Measurements from ENCODE around the gene SLC30A7.

Gene SLC30A7

DNA sequence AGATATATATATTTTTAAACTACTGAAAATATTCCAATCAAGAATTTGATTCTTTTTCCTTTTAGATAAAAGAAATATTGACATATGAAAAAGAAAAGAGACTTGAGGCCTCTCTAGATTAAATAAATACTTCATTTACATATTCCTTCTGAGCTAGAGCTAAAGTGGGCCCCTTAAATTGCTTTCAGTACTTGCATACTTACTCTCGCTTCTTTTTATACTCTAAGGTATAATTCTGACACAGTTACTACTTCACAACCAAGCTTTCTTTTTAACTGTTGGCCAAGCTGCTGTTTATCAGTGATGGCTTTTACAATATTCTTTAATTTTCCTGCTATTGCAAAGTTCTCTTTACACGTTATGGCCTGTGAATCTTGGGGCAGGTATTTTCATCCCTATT is 25.9 kb upstream of the SLC30A7 start:
- no peak overlapping the region for H3K23ac ChIP-seq (ENCODE audit: low read depth, low read length, poor library complexity)
- H3K9me3 ChIP-seq (replicated peaks in 1 of 2; ENCODE audit: control insufficient read depth in 2 of 2, insufficient read depth in 1 of 2, low read depth in 1 of 2, low read length in 2 of 2), result no peaks in the 10 kb centered on the region
- no peak overlapping the region for H3K14ac ChIP-seq (ENCODE audit: low read length)
- H2AFZ ChIP-seq (ENCODE audit: low read length), result no peak overlapping the region
- H4K8ac ChIP-seq (ENCODE audit: low read depth, low read length), result no peak overlapping the region
- WGBS, 2 donors (ENCODE audit: extremely low coverage in 2 of 2, insufficient read length in 2 of 2, insufficient replicate concordance in 1 of 2), result no CpG with 5 or more reads among the region's 2 CpGs
- peaks cover 0 to 25% of the 10 kb centered on the region in 2 donors for H3K36me3 ChIP-seq (replicated peaks in 1 of 2; ENCODE audit: control insufficient read depth in 2 of 2, insufficient read depth in 2 of 2, low read length in 2 of 2)
- no peak overlapping the region for H2BK120ac ChIP-seq (ENCODE audit: low read depth, low read length)
- H4K91ac ChIP-seq (ENCODE audit: low read depth, low read length, poor library complexity), result no peak overlapping the region
- H3K4me2 ChIP-seq (ENCODE audit: insufficient read depth, low read length, poor library complexity, severe bottlenecking), result no peak overlapping the region
- no peak overlapping the region for H3K9ac ChIP-seq (ENCODE audit: low read depth, low read length, poor library complexity)
- H3K18ac ChIP-seq (ENCODE audit: low read length), result no peak overlapping the region
- H2BK5ac ChIP-seq (ENCODE audit: low read length), result no peak overlapping the region
- H3K27me3 ChIP-seq (ENCODE audit: control insufficient read depth in 3 of 3, insufficient read depth in 3 of 3, low read depth in 1 of 3, low read length in 3 of 3), result no peaks in the 10 kb centered on the region
- H2AK5ac ChIP-seq (ENCODE audit: low read depth, low read length), result no peak overlapping the region
- H3K27ac ChIP-seq (replicated peaks; ENCODE audit: low read length), result no peak overlapping the region
- no peak for DNase-seq (ENCODE audit: low spot score)
- H2BK15ac ChIP-seq (ENCODE audit: low read length), result no peak overlapping the region
- peaks cover 0 to 1% of the 10 kb centered on the region in 2 donors for H3K4me1 ChIP-seq (ENCODE audit: control insufficient read depth in 2 of 2, insufficient read depth in 1 of 2, low read depth in 1 of 2, low read length in 2 of 2)
- H3K79me1 ChIP-seq (ENCODE audit: low read depth, low read length), result no peaks in the 10 kb centered on the region
- H3K4me3 ChIP-seq (ENCODE audit: low read length in 2 of 2), result no peak overlapping the region
- no peak overlapping the region for H3K4ac ChIP-seq (ENCODE audit: low read length)
- H2BK12ac ChIP-seq (ENCODE audit: low read length), result no peak overlapping the region

DNA sequence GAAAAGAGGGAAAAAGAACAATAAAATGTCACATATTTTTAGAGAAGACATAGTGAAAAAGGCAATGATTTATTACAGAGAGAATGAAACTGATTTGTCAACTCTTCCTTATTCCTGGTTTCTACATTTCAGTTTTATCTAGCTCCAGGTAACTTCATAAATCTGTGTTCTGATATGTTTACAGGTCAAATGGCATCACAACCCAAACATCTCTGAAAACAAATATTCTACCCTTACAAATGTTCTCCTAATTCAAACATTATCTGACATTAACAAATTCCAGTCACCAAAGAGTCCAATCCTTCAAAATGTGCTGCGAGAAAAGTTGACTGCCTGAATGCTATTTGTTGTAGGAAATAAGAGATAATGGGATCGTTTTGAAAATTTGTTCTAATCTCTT is 21.5 kb upstream of the SLC30A7 start:
- H4K91ac ChIP-seq (ENCODE audit: low read depth, low read length, poor library complexity), result no peak overlapping the region
- H2BK5ac ChIP-seq (ENCODE audit: low read length), result no peak overlapping the region
- no peak overlapping the region for H3K4me2 ChIP-seq (ENCODE audit: insufficient read depth, low read length, poor library complexity, severe bottlenecking)
- H2BK120ac ChIP-seq (ENCODE audit: low read depth, low read length), result no peak overlapping the region
- no peak overlapping the region for H3K18ac ChIP-seq (ENCODE audit: low read length)
- WGBS, 2 donors (ENCODE audit: extremely low coverage in 2 of 2, insufficient read length in 2 of 2, insufficient replicate concordance in 1 of 2), result no CpG with 5 or more reads among the region's 2 CpGs
- no peak overlapping the region for H3K23ac ChIP-seq (ENCODE audit: low read depth, low read length, poor library complexity)
- DNase-seq (ENCODE audit: low spot score), result no peak
- no peaks in the 10 kb centered on the region for H3K27me3 ChIP-seq (ENCODE audit: control insufficient read depth in 3 of 3, insufficient read depth in 3 of 3, low read depth in 1 of 3, low read length in 3 of 3)
- H3K14ac ChIP-seq (ENCODE audit: low read length), result no peak overlapping the region
- H2AFZ ChIP-seq (ENCODE audit: low read length), result no peak overlapping the region
- H3K4me3 ChIP-seq (ENCODE audit: low read length in 2 of 2), result no peak overlapping the region
- no peak overlapping the region for H3K27ac ChIP-seq (replicated peaks; ENCODE audit: low read length)
- no peak overlapping the region for H4K8ac ChIP-seq (ENCODE audit: low read depth, low read length)
- H3K36me3 ChIP-seq (replicated peaks in 1 of 2; ENCODE audit: control insufficient read depth in 2 of 2, insufficient read depth in 2 of 2, low read length in 2 of 2), result peaks cover 0 to 65% of the 10 kb centered on the region in 2 donors
- H3K4me1 ChIP-seq (ENCODE audit: control insufficient read depth in 2 of 2, insufficient read depth in 1 of 2, low read depth in 1 of 2, low read length in 2 of 2), result peaks cover 0 to 2% of the 10 kb centered on the region in 2 donors
- no peaks in the 10 kb centered on the region for H3K9me3 ChIP-seq (replicated peaks in 1 of 2; ENCODE audit: control insufficient read depth in 2 of 2, insufficient read depth in 1 of 2, low read depth in 1 of 2, low read length in 2 of 2)
- H2BK15ac ChIP-seq (ENCODE audit: low read length), result no peak overlapping the region
- no peak overlapping the region for H2BK12ac ChIP-seq (ENCODE audit: low read length)
- H3K79me1 ChIP-seq (ENCODE audit: low read depth, low read length), result no peaks in the 10 kb centered on the region
- no peak overlapping the region for H3K9ac ChIP-seq (ENCODE audit: low read depth, low read length, poor library complexity)
- no peak overlapping the region for H2AK5ac ChIP-seq (ENCODE audit: low read depth, low read length)
- H3K4ac ChIP-seq (ENCODE audit: low read length), result no peak overlapping the region

DNA sequence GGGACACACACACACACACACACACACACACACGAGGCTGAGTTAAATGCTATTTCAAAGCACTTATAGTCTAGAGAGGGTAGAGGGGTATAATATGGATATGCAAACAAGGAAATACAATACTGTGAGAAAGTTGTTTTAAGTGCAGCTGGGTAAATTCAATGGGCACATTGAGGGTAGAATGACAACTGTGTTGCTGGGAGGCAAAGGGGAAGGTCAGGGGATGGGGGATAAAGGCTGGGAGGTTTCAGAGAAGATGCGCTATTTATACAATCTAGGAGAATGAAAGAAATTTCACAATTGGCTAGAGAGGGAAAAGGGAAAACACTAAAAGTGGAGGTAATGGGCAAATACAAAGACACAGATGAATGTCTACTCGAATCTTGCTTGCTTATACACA is 20.7 kb upstream of the SLC30A7 start:
- no peak overlapping the region for H2BK120ac ChIP-seq (ENCODE audit: low read depth, low read length)
- no peak overlapping the region for H3K4me3 ChIP-seq (ENCODE audit: low read length in 2 of 2)
- no peak for DNase-seq (ENCODE audit: low spot score)
- peaks cover 0 to 2% of the 10 kb centered on the region in 2 donors for H3K4me1 ChIP-seq (ENCODE audit: control insufficient read depth in 2 of 2, insufficient read depth in 1 of 2, low read depth in 1 of 2, low read length in 2 of 2)
- no peak overlapping the region for H2BK15ac ChIP-seq (ENCODE audit: low read length)
- H3K4me2 ChIP-seq (ENCODE audit: insufficient read depth, low read length, poor library complexity, severe bottlenecking), result no peak overlapping the region
- no peak overlapping the region for H3K14ac ChIP-seq (ENCODE audit: low read length)
- H3K9me3 ChIP-seq (replicated peaks in 1 of 2; ENCODE audit: control insufficient read depth in 2 of 2, insufficient read depth in 1 of 2, low read depth in 1 of 2, low read length in 2 of 2), result no peaks in the 10 kb centered on the region
- no peak overlapping the region for H2BK5ac ChIP-seq (ENCODE audit: low read length)
- no peak overlapping the region for H2BK12ac ChIP-seq (ENCODE audit: low read length)
- no peak overlapping the region for H3K18ac ChIP-seq (ENCODE audit: low read length)
- WGBS, 2 donors (ENCODE audit: extremely low coverage in 2 of 2, insufficient read length in 2 of 2, insufficient replicate concordance in 1 of 2), result no CpG with 5 or more reads among the region's 3 CpGs
- no peak overlapping the region for H4K91ac ChIP-seq (ENCODE audit: low read depth, low read length, poor library complexity)
- no peak overlapping the region for H4K8ac ChIP-seq (ENCODE audit: low read depth, low read length)
- peaks cover 0 to 72% of the 10 kb centered on the region in 2 donors for H3K36me3 ChIP-seq (replicated peaks in 1 of 2; ENCODE audit: control insufficient read depth in 2 of 2, insufficient read depth in 2 of 2, low read length in 2 of 2)
- H3K79me1 ChIP-seq (ENCODE audit: low read depth, low read length), result no peaks in the 10 kb centered on the region
- no peak overlapping the region for H2AK5ac ChIP-seq (ENCODE audit: low read depth, low read length)
- H2AFZ ChIP-seq (ENCODE audit: low read length), result no peak overlapping the region
- H3K23ac ChIP-seq (ENCODE audit: low read depth, low read length, poor library complexity), result no peak overlapping the region
- no peaks in the 10 kb centered on the region for H3K27me3 ChIP-seq (ENCODE audit: control insufficient read depth in 3 of 3, insufficient read depth in 3 of 3, low read depth in 1 of 3, low read length in 3 of 3)
- no peak overlapping the region for H3K27ac ChIP-seq (replicated peaks; ENCODE audit: low read length)
- no peak overlapping the region for H3K9ac ChIP-seq (ENCODE audit: low read depth, low read length, poor library complexity)
- no peak overlapping the region for H3K4ac ChIP-seq (ENCODE audit: low read length)

DNA sequence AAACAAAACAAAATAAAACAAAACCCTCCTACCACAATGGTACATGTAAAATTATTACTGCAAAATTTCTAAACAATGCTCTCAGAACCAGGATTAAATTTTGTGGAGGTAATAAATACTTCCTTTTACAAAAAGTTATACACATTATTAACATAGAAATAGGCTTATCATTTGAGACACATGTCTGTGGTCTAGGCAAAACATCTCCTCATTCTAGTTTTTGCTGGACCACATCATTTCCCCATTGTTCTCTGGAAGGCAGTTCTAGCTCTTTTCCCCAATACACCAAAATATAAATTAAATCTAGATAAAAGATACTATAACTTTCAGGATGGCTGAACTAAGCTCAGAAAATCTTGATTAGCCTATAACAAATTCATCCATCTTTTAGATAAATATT is 19.6 kb upstream of the SLC30A7 start:
- Histone ChIP-seq H2BK120ac (ENCODE audit: low read depth, low read length) (no peak overlapping the region), H2BK5ac (ENCODE audit: low read length) (no peak overlapping the region), H3K4me1 (ENCODE audit: control insufficient read depth in 2 of 2, insufficient read depth in 1 of 2, low read depth in 1 of 2, low read length in 2 of 2) (peaks cover 0 to 2% of the 10 kb centered on the region in 2 donors), H4K8ac (ENCODE audit: low read depth, low read length) (no peak overlapping the region), H3K4me2 (ENCODE audit: insufficient read depth, low read length, poor library complexity, severe bottlenecking) (no peak overlapping the region), H3K36me3 (replicated peaks in 1 of 2; ENCODE audit: control insufficient read depth in 2 of 2, insufficient read depth in 2 of 2, low read length in 2 of 2) (peaks cover 0 to 76% of the 10 kb centered on the region in 2 donors), H3K18ac (ENCODE audit: low read length) (no peak overlapping the region), H3K9me3 (replicated peaks in 1 of 2; ENCODE audit: control insufficient read depth in 2 of 2, insufficient read depth in 1 of 2, low read depth in 1 of 2, low read length in 2 of 2) (no peaks in the 10 kb centered on the region), H2BK15ac (ENCODE audit: low read length) (no peak overlapping the region), H3K4ac (ENCODE audit: low read length) (no peak overlapping the region), H3K27me3 (ENCODE audit: control insufficient read depth in 3 of 3, insufficient read depth in 3 of 3, low read depth in 1 of 3, low read length in 3 of 3) (no peaks in the 10 kb centered on the region), H3K14ac (ENCODE audit: low read length) (no peak overlapping the region), H3K79me1 (ENCODE audit: low read depth, low read length) (no peaks in the 10 kb centered on the region), H2AK5ac (ENCODE audit: low read depth, low read length) (no peak overlapping the region), H3K4me3 (ENCODE audit: low read length in 2 of 2) (no peak overlapping the region), H3K9ac (ENCODE audit: low read depth, low read length, poor library complexity) (no peak overlapping the region), H2BK12ac (ENCODE audit: low read length) (no peak overlapping the region), H3K23ac (ENCODE audit: low read depth, low read length, poor library complexity) (no peak overlapping the region), H4K91ac (ENCODE audit: low read depth, low read length, poor library complexity) (no peak overlapping the region), H2AFZ (ENCODE audit: low read length) (no peak overlapping the region), H3K27ac (replicated peaks; ENCODE audit: low read length) (no peak overlapping the region)
- no peak for DNase-seq (ENCODE audit: low spot score)
